OCI-LY1 (cell line): Measurements from ENCODE around the gene FRMD1.

Source experiments
- CTCF ChIP-seq: fragments of 200-600 bp; sonication (generic), shearing (Covaris generic); IDR thresholded peaks from 2 replicates; pipeline ENCODE4 v1.5.1; 2017; ENCODE audit warnings: mild to moderate bottlenecking, antibody characterized with exemption, low read length, moderate library complexity, mixed read lengths
- EZH2 ChIP-seq: fragments of 200-600 bp; sonication (generic), shearing (Covaris generic); IDR thresholded peaks from 2 replicates; pipeline ENCODE4 v1.8.0; 2017; ENCODE audit warnings: borderline replicate concordance, mixed run types, mild to moderate bottlenecking, antibody characterized with exemption, low read length, moderate library complexity, mixed read lengths

- TF ChIP-seq CTCF (no peak), EZH2 (no peak)
Observed at GRCh38 chr6:168091381-168092264, 12.6 kb upstream of the FRMD1 start.
